HEK293T (cell line): ENCODE data around the gene PCNX2.

Experiments
- CTCF ChIA-PET: fragments of 350-600 bp; formaldehyde crosslinking; extraction: SDS; loops from one replicate; lab custom pipeline; 2021; ENCODE audit warnings: antibody characterized with exemption, inconsistent platforms; lab: Yijun Ruan, JAX
- POLR2A ChIA-PET: fragments of 350-600 bp; formaldehyde crosslinking; extraction: SDS; loops from one replicate; lab custom pipeline; 2020; ENCODE audit warnings: antibody characterized with exemption, inconsistent platforms; lab: Yijun Ruan, JAX
- DNase-seq: peaks from one replicate; pipeline ENCODE4 v3.0.0; 2012; ENCODE audit warnings: mixed read lengths; ENCODE audit errors: extremely low spot score
- ARNT ChIP-seq: fragments of 450-650 bp; IDR thresholded peaks from 2 replicates; pipeline ENCODE4 v1.6.1; 2017; ENCODE audit warnings: mild to moderate bottlenecking
- BHLHE40 ChIP-seq: fragments of 450-650 bp; IDR thresholded peaks from 2 replicates; pipeline ENCODE4 v1.6.1; 2016; ENCODE audit warnings: mild to moderate bottlenecking, moderate library complexity, borderline replicate concordance
- CTBP1 ChIP-seq: fragments of 450-650 bp; IDR thresholded peaks from 2 replicates; pipeline ENCODE4 v1.6.1; 2016; ENCODE audit warnings: borderline replicate concordance
- ELF4 ChIP-seq: fragments of 450-650 bp; IDR thresholded peaks from 2 replicates; pipeline ENCODE4 v1.6.1; 2017; ENCODE audit warnings: antibody characterized with exemption
- FOXA1 ChIP-seq: fragments of 450-650 bp; IDR thresholded peaks from 2 replicates; pipeline ENCODE4 v1.6.1; 2016; ENCODE audit warnings: mild to moderate bottlenecking
- FOXK2 ChIP-seq: fragments of 450-650 bp; IDR thresholded peaks from 2 replicates; pipeline ENCODE4 v1.6.1; 2016; ENCODE audit warnings: mild to moderate bottlenecking
- FOXM1 ChIP-seq: fragments of 450-650 bp; IDR thresholded peaks from 2 replicates; pipeline ENCODE4 v1.6.1; 2017; ENCODE audit warnings: mild to moderate bottlenecking, borderline replicate concordance
- HDGF ChIP-seq: fragments of 450-650 bp; IDR thresholded peaks from 2 replicates; pipeline ENCODE4 v1.6.1; 2017; ENCODE audit warnings: antibody characterized with exemption, borderline replicate concordance
- L3MBTL2 ChIP-seq: fragments of 450-650 bp; conservative IDR thresholded peaks from 2 replicates; pipeline ENCODE4 v1.6.1; 2016; ENCODE audit warnings: mild to moderate bottlenecking
- LEF1 ChIP-seq: fragments of 450-650 bp; IDR thresholded peaks from 2 replicates; pipeline ENCODE4 v1.6.1; 2017; ENCODE audit warnings: mild to moderate bottlenecking, borderline replicate concordance
- NFRKB ChIP-seq: fragments of 450-650 bp; IDR thresholded peaks from 2 replicates; pipeline ENCODE4 v1.6.1; 2016; ENCODE audit warnings: mild to moderate bottlenecking, moderate library complexity
- SP1 ChIP-seq: fragments of 450-650 bp; IDR thresholded peaks from 2 replicates; pipeline ENCODE4 v1.6.1; 2017
- SUZ12 ChIP-seq: fragments of 450-650 bp; IDR thresholded peaks from 2 replicates; pipeline ENCODE4 v1.6.1; 2016; ENCODE audit warnings: mild to moderate bottlenecking
- TARDBP ChIP-seq: fragments of 450-650 bp; IDR thresholded peaks from 2 replicates; pipeline ENCODE4 v1.6.1; 2016
- ZNF384 ChIP-seq: fragments of 450-650 bp; IDR thresholded peaks from 2 replicates; pipeline ENCODE4 v1.6.1; 2016
- TF ChIP-seq, protein P1 (sequence below): fragments of 450-650 bp; IDR thresholded peaks from 2 replicates; pipeline ENCODE4 v1.6.1; 2016

Gene PCNX2

DNA sequence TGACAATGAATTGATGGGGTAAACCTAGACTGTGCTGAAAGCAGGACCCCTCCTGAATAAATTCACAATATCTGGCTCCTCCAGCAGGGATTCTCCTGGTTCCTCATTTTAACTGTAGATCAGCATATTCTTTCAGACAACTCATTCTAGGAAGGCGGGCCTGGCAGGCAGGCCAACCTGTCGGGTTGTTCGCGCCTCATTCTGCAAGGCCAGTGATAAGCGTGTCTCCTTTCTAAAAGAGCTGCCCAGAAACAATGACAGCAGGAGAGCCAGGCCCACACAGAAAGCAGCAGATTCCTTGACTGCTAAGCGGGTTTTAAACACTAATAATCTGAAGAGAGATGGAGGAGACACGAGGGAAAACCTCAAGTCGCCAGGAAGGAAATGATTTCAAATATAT, 275.1 kb downstream of the PCNX2 start:
- ChIA-PET CTCF (no interaction called here), POLR2A (no interaction called here)
- TF ChIP-seq NFRKB, result no peak
- no peak for TF ChIP-seq L3MBTL2
- TF ChIP-seq FOXK2, result no peak
- no peak for TF ChIP-seq FOXM1
- no peak for TF ChIP-seq SUZ12
- DNase-seq, result no peak

DNA sequence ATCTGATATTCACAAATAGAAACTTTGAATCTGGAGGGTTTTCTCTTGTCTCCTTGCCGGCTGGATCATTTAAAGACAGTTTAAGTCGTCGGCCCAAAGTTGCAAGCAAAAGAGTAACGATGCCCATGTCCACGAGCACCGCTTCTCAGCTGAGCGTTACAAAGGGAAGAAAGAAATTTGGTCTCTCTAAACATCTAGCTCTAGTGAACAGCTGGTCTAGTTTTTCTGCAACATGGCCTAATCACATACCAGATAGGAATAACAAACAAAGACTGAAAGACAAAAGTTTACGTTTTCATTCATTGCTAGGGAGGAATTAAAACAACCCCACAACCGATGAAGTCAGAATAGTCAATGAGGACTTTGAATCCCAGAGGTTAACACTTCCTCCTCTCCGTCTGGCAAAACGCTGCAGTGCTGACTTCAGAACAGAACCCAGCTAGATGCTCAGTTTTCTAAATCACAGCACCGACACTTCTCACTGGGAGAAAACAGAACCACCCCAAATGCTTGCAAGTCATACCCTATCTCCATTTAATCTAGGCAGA, 275.7 kb downstream of the PCNX2 start:
- no peak for TF ChIP-seq L3MBTL2
- TF ChIP-seq NFRKB, result no peak
- TF ChIP-seq CTBP1, result no peak
- no peak for TF ChIP-seq FOXM1
- no peak for TF ChIP-seq FOXK2
- TF ChIP-seq FOXA1, result no peak
- no peak for TF ChIP-seq ARNT
- TF ChIP-seq HDGF, result no peak
- no peak for TF ChIP-seq LEF1
- TF ChIP-seq TARDBP, result no peak
- TF ChIP-seq, protein P1, sequence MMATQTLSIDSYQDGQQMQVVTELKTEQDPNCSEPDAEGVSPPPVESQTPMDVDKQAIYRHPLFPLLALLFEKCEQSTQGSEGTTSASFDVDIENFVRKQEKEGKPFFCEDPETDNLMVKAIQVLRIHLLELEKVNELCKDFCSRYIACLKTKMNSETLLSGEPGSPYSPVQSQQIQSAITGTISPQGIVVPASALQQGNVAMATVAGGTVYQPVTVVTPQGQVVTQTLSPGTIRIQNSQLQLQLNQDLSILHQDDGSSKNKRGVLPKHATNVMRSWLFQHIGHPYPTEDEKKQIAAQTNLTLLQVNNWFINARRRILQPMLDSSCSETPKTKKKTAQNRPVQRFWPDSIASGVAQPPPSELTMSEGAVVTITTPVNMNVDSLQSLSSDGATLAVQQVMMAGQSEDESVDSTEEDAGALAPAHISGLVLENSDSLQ, result no peak
- no peak for TF ChIP-seq ZNF384
- TF ChIP-seq BHLHE40, result no peak
- ChIA-PET POLR2A (no interaction called here), CTCF (interaction anchor here (0.7 kb wide), 1 partner anchor 544 kb away, joined by 3 read pairs; no protein-coding TSS in a partner anchor)
- no peak for DNase-seq

DNA sequence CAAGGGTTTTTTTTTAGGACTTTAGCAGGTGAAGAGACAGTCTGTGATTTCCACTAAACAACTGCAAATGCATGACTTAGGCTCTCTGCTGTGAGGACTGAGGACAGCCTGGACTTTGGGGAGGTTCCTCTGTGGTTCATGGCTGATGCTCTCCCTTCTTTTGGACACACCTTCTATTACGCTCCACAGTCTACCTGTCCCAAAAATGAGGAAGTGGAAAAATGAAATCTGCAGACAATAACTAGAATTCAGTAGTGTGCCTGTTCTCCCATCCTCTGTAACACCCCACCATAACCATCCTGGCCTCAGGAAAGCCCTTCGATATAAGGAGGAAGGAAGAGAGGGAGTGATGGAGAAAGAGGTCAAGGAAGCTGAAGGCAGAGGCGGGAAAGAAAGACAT, 276.4 kb downstream of the PCNX2 start:
- POLR2A ChIA-PET, result no interaction called here
- no peak for DNase-seq
- CTCF ChIA-PET, result no interaction called here
- TF ChIP-seq BHLHE40 (no peak), ARNT (no peak), LEF1 (no peak), SUZ12 (no peak), ELF4 (no peak), L3MBTL2 (no peak), CTBP1 (no peak), NFRKB (no peak), FOXA1 (no peak), HDGF (no peak), FOXK2 (no peak)
- TF ChIP-seq, protein P1, result no peak

DNA sequence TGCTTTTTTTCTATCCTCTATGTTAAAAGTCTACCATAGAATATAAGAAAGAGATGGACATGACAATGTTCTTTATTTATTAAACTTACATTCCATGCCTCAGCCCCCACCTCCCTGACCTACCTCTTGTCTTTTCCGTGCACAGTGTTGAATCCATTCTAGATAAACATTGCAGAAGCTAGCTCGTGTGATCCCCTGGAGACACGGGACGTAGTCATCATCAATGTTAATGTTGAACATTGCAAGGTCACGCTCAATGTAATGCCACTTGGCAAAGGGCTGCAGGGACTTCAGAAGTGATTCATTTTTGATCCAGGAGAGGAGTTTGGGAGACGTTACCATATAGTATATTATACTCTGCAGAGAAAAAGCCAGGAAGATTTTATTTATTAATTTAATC, 278.7 kb downstream of the PCNX2 start:
- ChIA-PET CTCF (no interaction called here), POLR2A (no interaction called here)
- no peak for DNase-seq
- no peak for TF ChIP-seq TARDBP
- no peak for TF ChIP-seq FOXK2
- TF ChIP-seq SP1, result no peak
- no peak for TF ChIP-seq FOXM1
- TF ChIP-seq CTBP1, result no peak
- no peak for TF ChIP-seq NFRKB
- no peak for TF ChIP-seq L3MBTL2
- TF ChIP-seq ARNT, result no peak
- no peak for TF ChIP-seq BHLHE40
- no peak for TF ChIP-seq ELF4
- no peak for TF ChIP-seq FOXA1
- no peak for TF ChIP-seq LEF1
- no peak for TF ChIP-seq HDGF
- TF ChIP-seq, protein P1, result no peak

DNA sequence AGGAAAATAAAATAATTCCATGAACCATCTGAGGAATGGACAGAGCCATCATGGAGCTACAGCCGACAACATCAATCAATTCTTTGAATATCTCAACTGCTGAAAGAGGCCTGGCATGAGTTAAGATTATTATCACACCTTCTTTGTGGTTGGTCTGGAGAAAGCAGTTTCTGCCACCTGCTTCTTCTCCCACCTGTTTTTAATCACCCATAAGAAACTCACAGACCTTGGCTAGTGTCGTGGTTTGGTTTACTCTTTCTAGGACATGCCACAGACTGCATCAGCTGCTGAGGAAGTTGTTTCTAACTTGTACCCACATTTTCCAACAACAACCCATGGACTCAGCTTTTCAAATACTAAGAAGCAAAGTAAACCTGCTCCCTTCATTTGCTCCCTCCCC, 279.6 kb downstream of the PCNX2 start:
- TF ChIP-seq SUZ12, result no peak
- TF ChIP-seq, protein P1, result no peak
- TF ChIP-seq LEF1, result no peak
- no peak for TF ChIP-seq FOXM1
- no peak for TF ChIP-seq ELF4
- TF ChIP-seq FOXA1, result no peak
- no peak for TF ChIP-seq HDGF
- no peak for TF ChIP-seq FOXK2
- TF ChIP-seq L3MBTL2, result no peak
- no peak for TF ChIP-seq ZNF384
- TF ChIP-seq CTBP1, result no peak
- no peak for TF ChIP-seq SP1
- no peak for TF ChIP-seq ARNT
- no peak for TF ChIP-seq TARDBP
- TF ChIP-seq BHLHE40, result no peak
- TF ChIP-seq NFRKB, result no peak
- POLR2A ChIA-PET, result no interaction called here
- no peak for DNase-seq
- CTCF ChIA-PET, result no interaction called here

DNA sequence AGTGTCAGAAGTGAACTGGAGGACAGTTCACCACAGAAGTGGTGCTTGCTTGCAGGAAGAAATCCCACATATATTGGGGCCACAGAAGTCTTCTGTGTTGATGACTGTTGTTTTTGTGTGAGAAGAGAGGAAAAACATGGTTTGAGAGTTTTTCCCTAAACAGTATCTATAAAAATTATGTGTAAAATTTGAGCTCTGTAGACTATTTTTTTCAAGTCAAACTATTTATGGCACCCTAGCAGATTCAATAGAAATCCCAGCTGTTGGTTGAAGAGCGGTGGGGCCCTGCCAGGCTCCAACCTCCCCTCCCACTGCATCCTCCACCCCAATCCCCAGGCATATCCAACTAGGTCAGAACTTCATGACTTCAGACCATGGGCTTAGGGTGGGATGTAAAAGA, 283.5 kb downstream of the PCNX2 start:
- POLR2A ChIA-PET, result no interaction called here
- CTCF ChIA-PET, result no interaction called here
- TF ChIP-seq ARNT (no peak), HDGF (no peak), NFRKB (no peak), L3MBTL2 (no peak), ELF4 (no peak), FOXK2 (no peak), CTBP1 (no peak), TARDBP (no peak), SP1 (no peak), LEF1 (no peak), BHLHE40 (no peak), SUZ12 (no peak)
- TF ChIP-seq, protein P1, result no peak
- no peak for DNase-seq
